Parathyroid adenoma (tissue), 2 donors: ENCODE data around the gene IGFBP4.

Experiments
- H2AFZ ChIP-seq: fragments of 300-600 bp; sonication (generic); one replicate; pipeline ENCODE4 v1.7.0; 2017; ENCODE audit warnings: antibody characterized with exemption, mild to moderate bottlenecking
- H3K27ac ChIP-seq: fragments of 300-600 bp; sonication (generic); one replicate; pipeline ENCODE4 v1.7.0; 2017
- H3K27me3 ChIP-seq: fragments of 300-600 bp; sonication (generic); one replicate; pipeline ENCODE4 v1.7.0; 2017; ENCODE audit warnings: low read length; ENCODE audit not compliant: control insufficient read depth, insufficient read depth
- H3K36me3 ChIP-seq: fragments of 300-600 bp; sonication (generic); one replicate; pipeline ENCODE4 v1.7.0; 2017; ENCODE audit warnings: low read length; ENCODE audit not compliant: control insufficient read depth, insufficient read depth
- H3K4me1 ChIP-seq: fragments of 300-600 bp; sonication (generic); one replicate; pipeline ENCODE4 v1.7.0; 2017; ENCODE audit warnings: control low read depth
- H3K4me2 ChIP-seq: fragments of 300-600 bp; sonication (generic); one replicate; pipeline ENCODE4 v1.7.0; 2017; ENCODE audit warnings: low read length
- H3K4me3 ChIP-seq: fragments of 300-600 bp; sonication (generic); one replicate; pipeline ENCODE4 v1.7.0; 2017; ENCODE audit warnings: low read depth, low read length
- H3K79me2 ChIP-seq: fragments of 300-600 bp; sonication (generic); one replicate; pipeline ENCODE4 v1.7.0; 2017; ENCODE audit warnings: control low read depth
- H3K9ac ChIP-seq: fragments of 300-600 bp; sonication (generic); one replicate; pipeline ENCODE4 v1.7.0; 2017; ENCODE audit warnings: mild to moderate bottlenecking
- H3K9me3 ChIP-seq: fragments of 300-600 bp; sonication (generic); one replicate; pipeline ENCODE4 v1.7.0; 2017; ENCODE audit warnings: low read length; ENCODE audit not compliant: control insufficient read depth
- CTCF ChIP-seq: fragments of 300-600 bp; sonication (generic); IDR thresholded peaks from one replicate; pipeline ENCODE4 v1.7.0; 2017; ENCODE audit warnings: antibody characterized with exemption, mild to moderate bottlenecking
- donor health status: primary hyperparathyroidism.

Gene IGFBP4

GRCh38 chr17:40500709-40501108 lies 57.5 kb downstream of the IGFBP4 start:
- H3K36me3 ChIP-seq: no peaks in the 10 kb centered on the region
- no peak overlapping the region for H3K9ac ChIP-seq
- peaks cover 3% of the 10 kb centered on the region for H3K4me1 ChIP-seq
- no peak for TF ChIP-seq CTCF
- H3K27ac ChIP-seq: no peak overlapping the region
- no peaks in the 10 kb centered on the region for H3K79me2 ChIP-seq
- H3K9me3 ChIP-seq: no peaks in the 10 kb centered on the region
- no peak overlapping the region for H3K4me3 ChIP-seq
- H3K27me3 ChIP-seq: no peaks in the 10 kb centered on the region
- no peak overlapping the region for H3K4me2 ChIP-seq
- no peak overlapping the region for H2AFZ ChIP-seq

GRCh38 chr17:40501499-40501911 lies 58.3 kb downstream of the IGFBP4 start, which contains the start of gene TNS4:
TNS4 (minus strand) TSS chr17:40501623; CDS start chr17:40496425, 5,198 bp downstream.
- Histone ChIP-seq H3K9ac (no peak within 1 kb of the TSS), H3K79me2 (no peaks in the 10 kb centered on the region), H3K4me3 (no peak within 1 kb of the TSS), H3K4me1 (peaks cover 3% of the 10 kb centered on the region), H2AFZ (no peak within 1 kb of the TSS), H3K36me3 (no peaks in the 10 kb centered on the region), H3K27me3 (no peaks in the 10 kb centered on the region), H3K4me2 (no peak within 1 kb of the TSS), H3K9me3 (no peaks in the 10 kb centered on the region), H3K27ac (no peak within 1 kb of the TSS)
- no peak for TF ChIP-seq CTCF

GRCh38 chr17:40502716-40503115 lies 59.5 kb downstream of the IGFBP4 start:
- Histone ChIP-seq H3K4me1 (peaks cover 3% of the 10 kb centered on the region), H3K4me3 (no peak overlapping the region), H3K4me2 (no peak overlapping the region), H3K36me3 (no peaks in the 10 kb centered on the region), H3K9me3 (no peaks in the 10 kb centered on the region), H3K27ac (no peak overlapping the region), H3K79me2 (no peaks in the 10 kb centered on the region), H2AFZ (no peak overlapping the region), H3K27me3 (no peaks in the 10 kb centered on the region), H3K9ac (no peak overlapping the region)
- no peak for TF ChIP-seq CTCF

GRCh38 chr17:40503154-40503553 lies 59.9 kb downstream of the IGFBP4 start:
- no peak for TF ChIP-seq CTCF
- Histone ChIP-seq H3K9me3 (no peaks in the 10 kb centered on the region), H3K79me2 (no peaks in the 10 kb centered on the region), H3K27ac (no peak overlapping the region), H3K27me3 (no peaks in the 10 kb centered on the region), H3K36me3 (no peaks in the 10 kb centered on the region), H3K4me3 (no peak overlapping the region), H2AFZ (no peak overlapping the region), H3K4me1 (peaks cover 3% of the 10 kb centered on the region), H3K4me2 (no peak overlapping the region), H3K9ac (no peak overlapping the region)

GRCh38 chr17:40506786-40507185 lies 63.5 kb downstream of the IGFBP4 start:
- H3K4me1 ChIP-seq: no peaks in the 10 kb centered on the region
- H3K9me3 ChIP-seq: no peaks in the 10 kb centered on the region
- TF ChIP-seq CTCF: no peak
- no peaks in the 10 kb centered on the region for H3K79me2 ChIP-seq
- no peaks in the 10 kb centered on the region for H3K27me3 ChIP-seq
- H3K9ac ChIP-seq: no peak overlapping the region
- no peak overlapping the region for H3K27ac ChIP-seq
- no peak overlapping the region for H3K4me3 ChIP-seq
- H3K4me2 ChIP-seq: no peak overlapping the region
- H2AFZ ChIP-seq: no peak overlapping the region
- H3K36me3 ChIP-seq: no peaks in the 10 kb centered on the region
